Measurements from ENCODE around the gene KLK1. TPM values are rescaled to one million over a fixed set of nuclear protein-coding genes. Genes with fewer than 3 reads are reported as not detected.

Gene KLK1
- total RNA-seq, 2 experiments from 2014 or later: 0.65 to 0.83 TPM

- ChIA-PET POLR2A (interaction anchor here (3.1 kb wide), 1 partner anchor 13 kb away, joined by 24 read pairs; no protein-coding TSS in a partner anchor), CTCF (no interaction called here)
- Mint-ChIP-seq H3K4me3 (no peak overlapping the region), H3K27me3 (peaks cover 8% of the 10 kb centered on the region), H3K27ac (no peak overlapping the region), H3K36me3 (ENCODE audit: low read depth) (peaks cover 7% of the 10 kb centered on the region), H3K9me3 (no peaks in the 10 kb centered on the region), H3K4me1 (ENCODE audit: low read depth) (peaks cover 8% of the 10 kb centered on the region)
- TF ChIP-seq, protein P1, sequence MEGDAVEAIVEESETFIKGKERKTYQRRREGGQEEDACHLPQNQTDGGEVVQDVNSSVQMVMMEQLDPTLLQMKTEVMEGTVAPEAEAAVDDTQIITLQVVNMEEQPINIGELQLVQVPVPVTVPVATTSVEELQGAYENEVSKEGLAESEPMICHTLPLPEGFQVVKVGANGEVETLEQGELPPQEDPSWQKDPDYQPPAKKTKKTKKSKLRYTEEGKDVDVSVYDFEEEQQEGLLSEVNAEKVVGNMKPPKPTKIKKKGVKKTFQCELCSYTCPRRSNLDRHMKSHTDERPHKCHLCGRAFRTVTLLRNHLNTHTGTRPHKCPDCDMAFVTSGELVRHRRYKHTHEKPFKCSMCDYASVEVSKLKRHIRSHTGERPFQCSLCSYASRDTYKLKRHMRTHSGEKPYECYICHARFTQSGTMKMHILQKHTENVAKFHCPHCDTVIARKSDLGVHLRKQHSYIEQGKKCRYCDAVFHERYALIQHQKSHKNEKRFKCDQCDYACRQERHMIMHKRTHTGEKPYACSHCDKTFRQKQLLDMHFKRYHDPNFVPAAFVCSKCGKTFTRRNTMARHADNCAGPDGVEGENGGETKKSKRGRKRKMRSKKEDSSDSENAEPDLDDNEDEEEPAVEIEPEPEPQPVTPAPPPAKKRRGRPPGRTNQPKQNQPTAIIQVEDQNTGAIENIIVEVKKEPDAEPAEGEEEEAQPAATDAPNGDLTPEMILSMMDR (IDR thresholded peaks at IDR 0.05): no peak
- DNase-seq: no peak
- intact Hi-C loops (cut with micrococcal nuclease): loop anchor here (10.0 kb wide), 1 partner anchor 116 kb away; no protein-coding TSS in a partner anchor
- no peak for ATAC-seq
Observed at GRCh38 chr19:50808856-50809255, 14.7 kb downstream of the KLK1 start.

DNA sequence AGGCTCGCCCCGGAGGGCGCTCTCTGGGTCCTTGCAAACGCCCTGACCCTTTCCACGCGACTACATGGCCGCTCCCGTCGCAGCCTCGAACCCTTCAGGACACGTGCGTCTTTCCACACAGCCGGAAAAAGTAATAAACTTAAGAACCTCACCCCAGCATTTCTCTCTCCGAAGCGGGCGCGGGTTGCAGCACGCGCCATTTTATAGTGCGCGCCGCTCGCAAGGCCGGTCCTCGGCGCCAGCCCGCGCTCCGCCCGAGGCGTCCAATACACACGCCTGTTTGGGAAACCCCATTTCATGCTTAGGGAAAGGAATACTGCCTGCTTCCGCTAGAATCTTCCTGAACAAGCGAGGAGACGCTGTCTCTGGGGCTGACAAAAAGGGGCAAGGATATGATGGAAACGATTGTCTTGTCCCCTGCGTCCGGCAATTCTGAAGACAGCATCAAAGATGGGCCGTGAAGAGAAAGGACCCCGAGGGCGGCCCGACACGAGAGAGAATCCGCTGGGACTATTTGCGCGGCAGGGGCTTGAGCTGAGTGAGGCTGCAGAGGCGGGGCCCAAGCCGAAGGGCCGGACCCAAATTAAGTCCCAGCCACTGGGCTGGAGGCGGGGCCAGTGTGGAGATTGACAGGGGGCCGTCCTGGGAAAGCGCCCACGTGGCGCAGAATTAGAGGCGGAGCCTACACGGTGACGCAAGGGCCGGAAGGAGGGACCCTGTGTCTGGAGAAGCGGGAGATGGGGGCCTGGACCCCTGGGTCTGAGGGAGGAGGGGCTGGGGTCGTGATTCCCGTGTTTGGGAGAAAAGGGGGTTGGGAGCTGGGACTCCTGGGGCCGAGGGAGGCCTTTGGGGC is 18.9 kb downstream of the KLK1 start:
- H3K9me3 Mint-ChIP-seq: no peaks in the 10 kb centered on the region
- H3K36me3 Mint-ChIP-seq (ENCODE audit: low read depth): peaks cover 43% of the 10 kb centered on the region
- peak overlapping the region; percentile 95 for H3K4me3 Mint-ChIP-seq
- peak overlapping the region; percentile 100 for H3K27ac Mint-ChIP-seq
- TF ChIP-seq, protein P1 (IDR thresholded peaks at IDR 0.05): no peak
- peak; percentile 97 for ATAC-seq
- peak; percentile 100 for DNase-seq
- peaks cover 29% of the 10 kb centered on the region for H3K4me1 Mint-ChIP-seq (ENCODE audit: low read depth)
- CTCF ChIA-PET: interaction anchor here (0.7 to 1.7 kb wide), 3 partner anchors 10 to 118 kb away, joined by 3 to 6 read pairs (median 3); no protein-coding TSS in a partner anchor
- H3K27me3 Mint-ChIP-seq: no peaks in the 10 kb centered on the region
- intact Hi-C loops (cut with micrococcal nuclease): loop anchor here (10.0 kb wide), 1 partner anchor 120 kb away; no protein-coding TSS in a partner anchor
- POLR2A ChIA-PET: interaction anchor here (0.6 to 6.7 kb wide), 17 partner anchors 9 to 636 kb away, joined by 3 to 99 read pairs (median 4); partner anchors contain the start of genes ACP4 and JOSD2

GRCh38 chr19:50803633-50804419 is 19.8 kb downstream of the KLK1 start:
- Mint-ChIP-seq H3K36me3 (ENCODE audit: low read depth) (peaks cover 52% of the 10 kb centered on the region), H3K4me1 (ENCODE audit: low read depth) (peaks cover 29% of the 10 kb centered on the region), H3K9me3 (no peaks in the 10 kb centered on the region), H3K4me3 (peak overlapping the region; percentile 95), H3K27me3 (no peaks in the 10 kb centered on the region), H3K27ac (peak overlapping the region; percentile 100)
- CTCF ChIA-PET: interaction anchor here (1.7 kb wide), 1 partner anchor 118 kb away, joined by 6 read pairs; no protein-coding TSS in a partner anchor
- DNase-seq: no peak
- POLR2A ChIA-PET: interaction anchor here (0.6 to 6.7 kb wide), 11 partner anchors 10 to 292 kb away, joined by 3 to 99 read pairs (median 4); partner anchors contain the start of genes ACP4 and JOSD2
- intact Hi-C loops (cut with micrococcal nuclease): loop anchor here (10.0 kb wide), 1 partner anchor 121 kb away; no protein-coding TSS in a partner anchor
- ATAC-seq: no peak
- TF ChIP-seq, protein P1 (IDR thresholded peaks at IDR 0.05): no peak

DNA sequence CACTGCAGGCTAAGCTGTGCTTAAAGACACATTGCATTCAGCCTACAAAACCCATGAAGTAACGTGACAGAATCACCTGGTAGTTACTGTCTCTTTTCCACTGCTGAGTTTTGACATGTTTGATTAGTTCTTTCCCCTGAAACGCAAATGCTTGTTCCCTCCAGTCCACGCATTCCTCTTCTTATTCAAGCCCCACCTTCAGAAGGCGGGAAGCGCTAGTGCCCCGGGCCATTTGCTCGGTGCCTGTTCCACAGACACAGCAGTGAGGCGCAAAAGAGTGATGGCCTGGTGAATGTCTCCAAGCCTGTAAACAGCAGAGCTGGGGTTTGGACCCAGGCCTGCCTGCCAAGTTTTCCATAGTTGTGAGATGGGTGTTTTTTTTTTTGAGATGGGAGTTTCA is 22.5 kb downstream of the KLK1 start:
- Mint-ChIP-seq H3K27ac (peak overlapping the region; percentile 64), H3K27me3 (no peaks in the 10 kb centered on the region), H3K36me3 (ENCODE audit: low read depth) (peaks cover 66% of the 10 kb centered on the region), H3K4me1 (ENCODE audit: low read depth) (peaks cover 28% of the 10 kb centered on the region), H3K4me3 (peak overlapping the region; percentile 57), H3K9me3 (no peaks in the 10 kb centered on the region)
- CTCF ChIA-PET: no interaction called here
- TF ChIP-seq, protein P1 (IDR thresholded peaks at IDR 0.05): no peak
- intact Hi-C loops (cut with micrococcal nuclease): loop anchor here (10.0 kb wide), 1 partner anchor 124 kb away; no protein-coding TSS in a partner anchor
- POLR2A ChIA-PET: interaction anchor here (6.7 kb wide), 1 partner anchor 8 kb away, joined by 99 read pairs; the partner anchor contains the start of gene ACP4
- ATAC-seq: no peak
- DNase-seq: no peak
